ENCODE measurements around the gene PDLIM5. TPM values are rescaled to one million over a fixed set of nuclear protein-coding genes. Genes with fewer than 3 reads are reported as not detected.
A peak's percentile ranks its signal among the peaks of the same experiment; 100 is the strongest.

Gene PDLIM5
- polyA plus RNA-seq, 1 donor (not counting 4 experiments of a cell fraction or from before 2014, with no cell fraction given): 112 TPM

GRCh38 chr4:94506822-94507221, 55.1 kb downstream of the PDLIM5 start:
- Histone ChIP-seq H3K36me3 (ENCODE audit: control insufficient read depth in 2 of 2, extremely low read depth in 1 of 2, insufficient read depth in 2 of 2, low read length in 2 of 2) (peaks cover 0 to under 1% of the 10 kb centered on the region in 2 experiments), H3K9me1 (ENCODE audit: control insufficient read depth, extremely low read depth, insufficient read depth, low read length) (no peaks in the 10 kb centered on the region), H4K20me1 (ENCODE audit: control insufficient read depth, extremely low read depth, insufficient read depth, low read length) (peaks cover 3% of the 10 kb centered on the region), H3K79me2 (ENCODE audit: control insufficient read depth, insufficient read depth, low read length) (peaks cover 75% of the 10 kb centered on the region), H3K4me3 (ENCODE audit: control insufficient read depth in 2 of 3, extremely low read depth in 1 of 3, insufficient read depth in 2 of 3, low read depth in 1 of 3, low read length in 3 of 3) (no peak overlapping the region), H3K9ac (ENCODE audit: control insufficient read depth, extremely low read depth, insufficient read depth, low read length) (no peak overlapping the region), H3K4me1 (ENCODE audit: control insufficient read depth, extremely low read depth, insufficient read depth, low read length) (peaks cover 22% of the 10 kb centered on the region), H3K9me3 (ENCODE audit: control insufficient read depth, low read depth, low read length) (no peaks in the 10 kb centered on the region), H2AFZ (ENCODE audit: control insufficient read depth, low read length) (no peak overlapping the region), H3K4me2 (ENCODE audit: control insufficient read depth, extremely low read depth, insufficient read depth, low read depth, low read length) (no peak overlapping the region), H3K27me3 (ENCODE audit: control insufficient read depth, extremely low read depth, insufficient read depth, low read length) (no peaks in the 10 kb centered on the region), H3K27ac (ENCODE audit: control insufficient read depth, insufficient read depth, low read length) (peak overlapping the region; percentile 3)
- no peak for FAIRE-seq
- TF ChIP-seq CTCF (optimal IDR thresholded peaks at IDR 0.05 in 1 of 3, IDR thresholded peaks at IDR 0.05 in 1 of 3, conservative IDR thresholded peaks at IDR 0.05 in 1 of 3; ENCODE audit: extremely low read depth in 1 of 3, insufficient read depth in 2 of 3, low read length in 3 of 3) (no peak), EZH2 (IDR thresholded peaks at IDR 0.05; ENCODE audit: low read length) (no peak)
- DNase-seq (ENCODE audit: low read depth, low spot score): no peak
- dilution Hi-C loops (cut with MboI; ENCODE audit: extremely low pct_ligation_motif_present, low sequenced_read_pairs): no loop called here

GRCh38 chr4:94507281-94507680, 55.5 kb downstream of the PDLIM5 start:
- Histone ChIP-seq H3K4me1 (ENCODE audit: control insufficient read depth, extremely low read depth, insufficient read depth, low read length) (peaks cover 22% of the 10 kb centered on the region), H3K4me2 (ENCODE audit: control insufficient read depth, extremely low read depth, insufficient read depth, low read depth, low read length) (peak overlapping the region; percentile 2), H3K4me3 (ENCODE audit: control insufficient read depth in 2 of 3, extremely low read depth in 1 of 3, insufficient read depth in 2 of 3, low read depth in 1 of 3, low read length in 3 of 3) (no peak overlapping the region), H4K20me1 (ENCODE audit: control insufficient read depth, extremely low read depth, insufficient read depth, low read length) (peaks cover 3% of the 10 kb centered on the region), H3K9me3 (ENCODE audit: control insufficient read depth, low read depth, low read length) (no peaks in the 10 kb centered on the region), H3K27ac (ENCODE audit: control insufficient read depth, insufficient read depth, low read length) (peak overlapping the region; percentile 45), H3K36me3 (ENCODE audit: control insufficient read depth in 2 of 2, extremely low read depth in 1 of 2, insufficient read depth in 2 of 2, low read length in 2 of 2) (no peaks in the 10 kb centered on the region), H3K79me2 (ENCODE audit: control insufficient read depth, insufficient read depth, low read length) (peaks cover 75% of the 10 kb centered on the region), H2AFZ (ENCODE audit: control insufficient read depth, low read length) (no peak overlapping the region), H3K9me1 (ENCODE audit: control insufficient read depth, extremely low read depth, insufficient read depth, low read length) (no peaks in the 10 kb centered on the region), H3K9ac (ENCODE audit: control insufficient read depth, extremely low read depth, insufficient read depth, low read length) (no peak overlapping the region), H3K27me3 (ENCODE audit: control insufficient read depth, extremely low read depth, insufficient read depth, low read length) (no peaks in the 10 kb centered on the region)
- DNase-seq (ENCODE audit: low read depth, low spot score) (no peak), FAIRE-seq (no peak)
- no peak for TF ChIP-seq EZH2 (IDR thresholded peaks at IDR 0.05; ENCODE audit: low read length)
- TF ChIP-seq CTCF (optimal IDR thresholded peaks at IDR 0.05 in 1 of 3, IDR thresholded peaks at IDR 0.05 in 1 of 3, conservative IDR thresholded peaks at IDR 0.05 in 1 of 3; ENCODE audit: extremely low read depth in 1 of 3, insufficient read depth in 2 of 3, low read length in 3 of 3): no peak
- dilution Hi-C loops (cut with MboI; ENCODE audit: extremely low pct_ligation_motif_present, low sequenced_read_pairs): no loop called here
